Activated B cell treated with CpG ODN at 0.5 μM for 24 hours (primary cell): ENCODE data around the gene RNASE12. TPM values are rescaled to one million over a fixed set of nuclear protein-coding genes. Genes with fewer than 3 reads are reported as not detected.

ENCODE experiments used
- ATAC-seq: fragments of 200-7000 bp; cut with Tn5 transposase; one replicate; pipeline ENCODE4 v1.10.0; 2021; ENCODE audit warnings: low read depth, mild to moderate bottlenecking, moderate library complexity
- CTCF ChIA-PET: fragments of 350-600 bp; sonication (Branson Sonifier 250); formaldehyde crosslinking; loops from one replicate; lab custom pipeline; 2021; ENCODE audit warnings: antibody characterized with exemption; lab: Charles Lee
- POLR2A ChIA-PET: fragments of 350-600 bp; sonication (Branson Sonifier 250); formaldehyde crosslinking; loops from one replicate; lab custom pipeline; 2021; ENCODE audit warnings: antibody characterized with exemption; lab: Charles Lee
- DNase-seq: peaks from one replicate; pipeline ENCODE4 v3.0.0; 2022
- H3K27ac Mint-ChIP-seq: one replicate; pipeline ENCODE4 v1.8.0; 2020; ENCODE audit warnings: mixed read lengths
- H3K27me3 Mint-ChIP-seq: one replicate; pipeline ENCODE4 v1.8.0; 2021; ENCODE audit warnings: mixed read lengths
- H3K36me3 Mint-ChIP-seq: one replicate; pipeline ENCODE4 v1.8.0; 2021; ENCODE audit warnings: low read depth, mixed read lengths
- H3K4me1 Mint-ChIP-seq: one replicate; pipeline ENCODE4 v1.8.0; 2021; ENCODE audit warnings: mixed read lengths
- H3K4me3 Mint-ChIP-seq: one replicate; pipeline ENCODE4 v1.8.0; 2020; ENCODE audit warnings: mild to moderate bottlenecking, mixed read lengths
- H3K9me3 Mint-ChIP-seq: one replicate; pipeline ENCODE4 v1.8.0; 2020; ENCODE audit warnings: mixed read lengths
- CTCF ChIP-seq: fragments of 200-600 bp; IDR thresholded peaks from one replicate; pipeline ENCODE4 v1.8.0; 2022; ENCODE audit warnings: antibody characterized with exemption, mild to moderate bottlenecking
- intact Hi-C: fragments of 100-400 bp; cut with micrococcal nuclease; formaldehyde crosslinking; loops from one replicate; pipeline ENCODE4 v1.15.1; 2024
- total RNA-seq: library from RNA; stranded (reverse); gene quantifications from 2 replicates; pipeline ENCODE4 v1.2.3, GENCODE V29; 2022

Gene RNASE12
- total RNA-seq: not detected in 2 replicates

- intact Hi-C loops: no loop called here
- Mint-ChIP-seq H3K27ac (no peak within 1 kb of the TSS), H3K27me3 (peaks cover 11% of the 10 kb centered on the region), H3K9me3 (no peaks in the 10 kb centered on the region), H3K36me3 (no peaks in the 10 kb centered on the region), H3K4me3 (no peak within 1 kb of the TSS), H3K4me1 (no peaks in the 10 kb centered on the region)
- ChIA-PET POLR2A (no interaction called here), CTCF (no interaction called here)
- ATAC-seq (no peak), DNase-seq (no peak)
- TF ChIP-seq CTCF: no peak
Observed at GRCh38 chr14:20591235-20591634, at the start of gene RNASE12. TSS of gene RNASE12 (minus strand) at chr14:20591376. CDS start at chr14:20590723, 653 bp downstream.

GRCh38 chr14:20632831-20633691 lies 41.9 kb upstream of the RNASE12 start:
- Mint-ChIP-seq H3K4me1 (peaks cover 49% of the 10 kb centered on the region), H3K27ac (peak overlapping the region; percentile 89), H3K27me3 (peaks cover 30% of the 10 kb centered on the region), H3K9me3 (peaks cover 4% of the 10 kb centered on the region), H3K4me3 (peak overlapping the region; percentile 82), H3K36me3 (peaks cover 5% of the 10 kb centered on the region)
- ChIA-PET POLR2A (interaction anchor here (0.9 to 2.5 kb wide), 5 partner anchors 11 to 50 kb away, joined by 3 to 18 read pairs (median 4); no protein-coding TSS in a partner anchor), CTCF (interaction anchor here (0.5 to 5.7 kb wide), 4 partner anchors 22 to 306 kb away, joined by 3 to 43 read pairs (median 4); no protein-coding TSS in a partner anchor)
- DNase-seq (no peak), ATAC-seq (peak; percentile 72)
- intact Hi-C loops: loop anchor here (1.0 to 10.0 kb wide), 2 partner anchors 50 to 442 kb away; partner anchors contain the start of gene ARHGEF40
- TF ChIP-seq CTCF: no peak

- POLR2A ChIA-PET: interaction anchor here (0.9 to 2.5 kb wide), 6 partner anchors 10 to 290 kb away, joined by 3 to 18 read pairs (median 6); partner anchors contain the start of gene PARP2
- Mint-ChIP-seq H3K4me3 (peak overlapping the region; percentile 82), H3K4me1 (peaks cover 54% of the 10 kb centered on the region), H3K27me3 (peaks cover 30% of the 10 kb centered on the region), H3K27ac (peak overlapping the region; percentile 89), H3K9me3 (peaks cover 4% of the 10 kb centered on the region), H3K36me3 (peaks cover 5% of the 10 kb centered on the region)
- CTCF ChIA-PET: interaction anchor here (0.5 to 5.7 kb wide), 4 partner anchors 21 to 306 kb away, joined by 3 to 43 read pairs (median 4); no protein-coding TSS in a partner anchor
- intact Hi-C loops: loop anchor here (1.0 to 10.0 kb wide), 2 partner anchors 51 to 442 kb away; partner anchors contain the start of gene ARHGEF40
- ATAC-seq (peak; percentile 23), DNase-seq (no peak)
- no peak for TF ChIP-seq CTCF
Observed at GRCh38 chr14:20632448-20632830, 41.3 kb upstream of the RNASE12 start.

GRCh38 chr14:20631880-20632389 lies 40.8 kb upstream of the RNASE12 start:
- intact Hi-C loops: loop anchor here (1.0 to 10.0 kb wide), 4 partner anchors 9 to 443 kb away; partner anchors contain the start of genes ARHGEF40 and PARP2
- no peak for DNase-seq
- POLR2A ChIA-PET: interaction anchor here (0.9 to 2.5 kb wide), 6 partner anchors 10 to 289 kb away, joined by 3 to 18 read pairs (median 6); partner anchors contain the start of gene PARP2
- Mint-ChIP-seq H3K4me1 (peaks cover 58% of the 10 kb centered on the region), H3K36me3 (peaks cover 5% of the 10 kb centered on the region), H3K9me3 (peaks cover 4% of the 10 kb centered on the region), H3K27me3 (peaks cover 30% of the 10 kb centered on the region), H3K4me3 (peak overlapping the region; percentile 82), H3K27ac (peak overlapping the region; percentile 30)
- no peak for ATAC-seq
- no peak for TF ChIP-seq CTCF
- CTCF ChIA-PET: interaction anchor here (0.6 to 5.7 kb wide), 5 partner anchors 20 to 305 kb away, joined by 3 to 43 read pairs (median 4); no protein-coding TSS in a partner anchor
